WI38 (cell line): ENCODE results near the gene NUSAP1.

ENCODE experiments used
- H3K4me3 ChIP-seq: 2 replicates; pipeline ENCODE4 v1.5.1; 2011; ENCODE audit warnings: low read depth, mild to moderate bottlenecking, control low read depth, low read length
- CTCF ChIP-seq: IDR thresholded peaks from 2 replicates; pipeline ENCODE4 v1.5.1; 2012; ENCODE audit warnings: low read depth, mild to moderate bottlenecking, control low read depth, low read length

The NUSAP1 gene

GRCh38 chr15:41401904-41402267 lies 69.2 kb downstream of the NUSAP1 start:
- no peak for TF ChIP-seq CTCF
- H3K4me3 ChIP-seq = peak overlapping the region; percentile 96

DNA sequence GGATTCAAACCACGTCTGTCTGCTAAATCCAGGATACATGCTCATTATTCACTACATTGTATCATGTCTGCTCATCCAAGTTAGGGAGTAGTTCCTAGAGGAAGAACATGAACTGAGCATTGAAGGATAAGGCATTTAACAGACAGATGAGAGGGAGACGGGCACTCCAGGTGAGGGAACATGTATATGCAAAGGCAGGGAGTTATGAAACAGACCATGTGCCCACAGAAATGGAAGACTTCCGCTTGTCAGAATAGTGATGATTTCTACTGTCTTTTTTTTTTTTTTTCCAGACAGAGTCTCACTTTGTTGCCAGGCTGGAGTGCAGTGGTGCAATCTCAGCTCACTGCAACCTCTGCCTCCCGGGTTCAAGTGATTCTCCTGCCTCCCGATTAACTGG lies 74.7 kb downstream of the NUSAP1 start:
- no peak overlapping the region for H3K4me3 ChIP-seq
- no peak for TF ChIP-seq CTCF

GRCh38 chr15:41408234-41408641 lies 75.6 kb downstream of the NUSAP1 start:
- H3K4me3 ChIP-seq = no peak overlapping the region
- TF ChIP-seq CTCF = no peak

- no peak for TF ChIP-seq CTCF
- no peak overlapping the region for H3K4me3 ChIP-seq
Measured at GRCh38 chr15:41411031-41411430, 78.3 kb downstream of the NUSAP1 start.

DNA sequence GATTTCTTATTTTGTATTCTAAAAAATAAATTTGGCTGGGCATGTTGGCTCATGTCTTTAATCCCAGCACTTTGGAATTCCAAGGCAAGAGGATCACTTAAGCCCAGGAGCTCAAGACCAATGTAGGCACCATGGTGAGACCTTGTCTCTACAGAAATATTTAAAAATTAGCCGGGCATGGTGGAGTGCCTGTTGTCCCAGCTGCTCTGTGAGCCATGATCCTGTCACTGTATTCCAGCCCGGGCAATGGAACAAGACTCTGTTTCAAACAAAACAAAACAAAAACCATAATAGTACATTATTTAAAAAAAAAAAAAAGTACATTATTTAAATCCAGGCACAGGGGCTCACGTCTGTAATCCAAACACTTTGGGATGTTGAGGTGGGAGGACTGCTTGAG lies 78.8 kb downstream of the NUSAP1 start:
- no peak overlapping the region for H3K4me3 ChIP-seq
- no peak for TF ChIP-seq CTCF

DNA sequence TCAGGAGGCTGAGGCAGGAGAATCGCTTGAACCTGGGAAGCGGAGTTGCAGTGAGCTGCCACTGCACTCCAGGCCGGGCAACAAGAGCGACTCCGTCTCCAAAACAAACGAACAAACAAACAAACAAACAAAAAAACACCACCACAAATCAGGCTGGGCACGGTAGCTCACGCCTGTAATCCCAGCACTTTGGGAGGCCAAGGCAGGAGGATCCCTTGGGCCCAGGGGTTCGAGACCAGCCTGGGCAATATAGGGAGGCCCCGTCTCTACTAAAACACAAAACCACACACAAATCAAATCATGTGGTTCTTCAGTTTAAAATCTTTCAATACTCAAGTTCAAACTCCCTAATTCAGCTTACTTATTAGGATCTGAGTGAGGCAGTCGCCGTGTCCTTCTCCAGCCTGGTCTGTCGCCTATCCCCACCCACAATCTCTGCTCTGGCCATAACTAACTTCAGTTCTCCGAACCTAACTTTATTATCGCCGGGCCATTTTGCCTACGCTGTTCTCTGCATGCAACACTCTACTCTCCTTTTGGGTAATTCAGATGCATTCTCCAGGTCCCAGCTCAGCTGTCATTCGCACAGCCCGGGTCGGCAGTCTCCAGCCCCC lies 83.6 kb downstream of the NUSAP1 start:
- H3K4me3 ChIP-seq = peak overlapping the region; percentile 87
- no peak for TF ChIP-seq CTCF

DNA sequence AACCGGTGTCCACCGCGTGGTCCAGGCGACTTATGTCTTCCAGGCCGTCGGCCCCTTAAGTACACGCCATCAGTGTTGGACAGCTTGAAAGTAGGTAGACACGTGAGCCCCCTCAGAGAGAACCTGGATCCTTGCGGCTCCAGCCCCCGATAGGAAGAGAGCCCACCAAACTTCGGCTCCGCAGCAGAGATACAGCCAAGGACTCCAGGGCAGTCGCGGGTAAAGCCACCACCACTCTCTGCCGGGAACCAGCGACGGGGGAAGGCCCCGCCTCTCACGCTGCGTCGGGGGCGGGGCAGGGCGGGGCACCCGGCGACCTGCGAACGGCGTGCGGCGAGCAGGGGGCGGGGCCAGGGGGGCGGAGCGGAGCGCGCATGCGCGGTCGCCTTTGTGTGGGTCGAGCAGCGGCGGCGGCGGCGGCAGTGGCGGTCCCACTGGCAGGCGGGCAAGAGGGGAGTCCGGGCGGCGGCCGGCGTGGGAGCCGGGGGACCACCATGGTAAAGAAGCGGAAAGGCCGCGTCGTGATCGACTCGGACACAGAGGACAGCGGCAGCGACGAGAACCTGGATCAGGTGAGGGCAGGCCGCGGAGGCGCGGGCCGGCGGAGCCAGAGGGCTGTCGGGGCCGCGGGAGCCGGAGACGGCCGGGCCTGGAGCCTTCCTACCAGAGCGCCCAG lies 84.2 kb downstream of the NUSAP1 start, which contains the start of gene RTF1:
Gene RTF1 (plus strand): TSS at position 354 of the 676 bp plus-strand sequence. CDS start 21 bp downstream, at position 375.
- TF ChIP-seq CTCF = no peak

More for the DNA sequence above, 84.2 kb downstream of the NUSAP1 start, which contains the start of gene RTF1:
- peak within 1 kb of the TSS; percentile 87 for H3K4me3 ChIP-seq
